ENCODE data around the gene TCERG1L.

TCERG1L gene

DNA sequence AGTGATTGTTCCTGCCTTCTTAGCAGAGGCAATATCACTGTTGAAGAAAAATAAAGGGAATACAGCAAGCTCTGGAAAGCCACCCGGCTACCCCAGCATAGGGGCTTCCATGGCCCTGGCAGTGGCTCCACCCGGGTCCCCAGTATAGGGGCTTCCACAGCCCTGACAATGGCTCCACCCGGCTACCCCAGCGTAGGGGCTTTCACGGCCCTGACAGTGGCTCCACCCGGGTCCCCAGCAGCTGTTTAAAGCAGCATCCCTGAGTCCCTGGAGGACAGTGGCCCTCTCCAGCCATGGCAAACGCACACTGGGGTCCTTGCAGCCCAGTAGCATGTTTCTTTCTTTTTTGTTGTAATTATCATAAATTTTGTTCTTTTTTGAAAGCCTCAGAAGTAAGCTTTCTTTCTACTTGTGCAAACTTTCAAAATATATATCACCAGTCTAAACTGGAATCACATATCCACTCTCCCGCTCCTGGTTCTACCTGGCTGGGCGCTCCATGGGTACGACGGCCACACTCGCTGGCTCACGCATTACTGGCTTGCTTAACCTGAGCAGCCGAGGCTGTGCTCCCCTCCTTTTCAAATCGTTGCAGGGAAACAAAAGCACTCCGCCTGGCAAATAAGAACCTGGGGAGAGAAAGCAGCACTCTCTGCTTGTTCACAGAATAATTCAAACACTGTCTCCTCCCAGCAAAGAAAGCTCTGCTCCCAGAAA is 62.1 kb downstream of the TCERG1L start:
- Histone ChIP-seq H3K27ac (no peak overlapping the region), H3K9me3 (ENCODE audit: severe bottlenecking) (no peaks in the 10 kb centered on the region), H3K27me3 (ENCODE audit: insufficient read depth, low read depth, severe bottlenecking) (no peaks in the 10 kb centered on the region), H3K4me3 (ENCODE audit: low read depth, low read length) (no peak overlapping the region), H3K36me3 (no peaks in the 10 kb centered on the region)
- no peak for DNase-seq
- TF ChIP-seq, protein P1, sequence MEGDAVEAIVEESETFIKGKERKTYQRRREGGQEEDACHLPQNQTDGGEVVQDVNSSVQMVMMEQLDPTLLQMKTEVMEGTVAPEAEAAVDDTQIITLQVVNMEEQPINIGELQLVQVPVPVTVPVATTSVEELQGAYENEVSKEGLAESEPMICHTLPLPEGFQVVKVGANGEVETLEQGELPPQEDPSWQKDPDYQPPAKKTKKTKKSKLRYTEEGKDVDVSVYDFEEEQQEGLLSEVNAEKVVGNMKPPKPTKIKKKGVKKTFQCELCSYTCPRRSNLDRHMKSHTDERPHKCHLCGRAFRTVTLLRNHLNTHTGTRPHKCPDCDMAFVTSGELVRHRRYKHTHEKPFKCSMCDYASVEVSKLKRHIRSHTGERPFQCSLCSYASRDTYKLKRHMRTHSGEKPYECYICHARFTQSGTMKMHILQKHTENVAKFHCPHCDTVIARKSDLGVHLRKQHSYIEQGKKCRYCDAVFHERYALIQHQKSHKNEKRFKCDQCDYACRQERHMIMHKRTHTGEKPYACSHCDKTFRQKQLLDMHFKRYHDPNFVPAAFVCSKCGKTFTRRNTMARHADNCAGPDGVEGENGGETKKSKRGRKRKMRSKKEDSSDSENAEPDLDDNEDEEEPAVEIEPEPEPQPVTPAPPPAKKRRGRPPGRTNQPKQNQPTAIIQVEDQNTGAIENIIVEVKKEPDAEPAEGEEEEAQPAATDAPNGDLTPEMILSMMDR (IDR thresholded peaks at IDR 0.05; ENCODE audit: low read depth, low read length): no peak

DNA sequence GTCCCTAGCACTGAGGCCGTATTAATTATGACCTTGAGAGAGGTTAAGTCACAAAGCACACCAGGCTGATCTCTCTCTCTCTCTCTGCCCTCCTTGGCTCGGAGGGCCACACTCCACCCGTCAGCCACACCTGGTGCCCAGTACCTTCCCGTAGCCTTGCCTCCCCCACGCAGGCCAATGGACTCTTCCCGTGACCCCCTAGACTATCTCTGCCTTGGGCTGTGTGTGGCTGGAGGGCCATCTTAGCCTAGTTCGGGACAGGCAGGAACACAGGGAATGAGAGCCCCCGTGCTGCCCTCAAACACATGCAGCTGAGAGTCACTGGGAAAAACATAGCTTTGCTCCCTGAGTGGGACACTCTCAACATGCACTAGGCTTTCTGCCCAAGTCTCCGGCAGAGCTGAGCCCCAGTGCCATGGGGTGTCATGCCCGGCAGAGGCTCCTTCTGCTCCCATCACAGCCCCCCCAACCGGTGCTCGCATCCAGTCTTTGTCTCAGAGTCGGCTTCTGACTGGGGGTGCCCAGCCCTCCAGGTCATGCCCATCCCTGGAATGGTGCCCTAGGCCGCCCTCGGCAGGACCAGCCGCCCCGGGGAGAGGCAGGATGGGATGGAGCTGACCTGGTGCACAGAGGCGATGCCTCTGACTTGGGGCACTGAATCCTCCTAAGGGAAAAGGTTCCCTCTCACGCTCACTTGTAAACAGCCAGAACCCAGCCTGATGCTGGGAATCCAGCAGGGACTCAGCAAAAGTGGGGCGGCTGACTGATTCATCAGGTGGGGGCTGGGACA is 63.0 kb downstream of the TCERG1L start:
- TF ChIP-seq, protein P1 (IDR thresholded peaks at IDR 0.05; ENCODE audit: low read depth, low read length): no peak
- no peak overlapping the region for H3K27ac ChIP-seq
- H3K36me3 ChIP-seq: no peaks in the 10 kb centered on the region
- H3K27me3 ChIP-seq (ENCODE audit: insufficient read depth, low read depth, severe bottlenecking): no peaks in the 10 kb centered on the region
- no peak for DNase-seq
- no peak overlapping the region for H3K4me3 ChIP-seq (ENCODE audit: low read depth, low read length)
- H3K9me3 ChIP-seq (ENCODE audit: severe bottlenecking): no peaks in the 10 kb centered on the region

DNA sequence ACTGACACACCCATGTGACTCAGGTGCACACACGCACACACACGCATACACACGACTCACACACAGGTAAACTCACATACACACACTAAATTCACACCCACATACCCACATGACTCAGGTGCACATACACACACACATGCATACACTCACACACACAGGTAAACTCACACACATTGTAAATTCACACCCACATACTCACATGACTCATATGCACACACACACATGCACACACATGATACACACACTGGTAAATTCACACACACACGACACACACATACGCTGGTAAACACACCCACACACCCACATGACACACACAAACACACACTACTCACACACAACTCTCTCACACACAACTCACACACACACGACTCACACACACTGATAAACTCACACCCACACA is 63.6 kb downstream of the TCERG1L start:
- DNase-seq: no peak
- no peaks in the 10 kb centered on the region for H3K36me3 ChIP-seq
- TF ChIP-seq, protein P1 (IDR thresholded peaks at IDR 0.05; ENCODE audit: low read depth, low read length): no peak
- no peak overlapping the region for H3K4me3 ChIP-seq (ENCODE audit: low read depth, low read length)
- H3K9me3 ChIP-seq (ENCODE audit: severe bottlenecking): no peaks in the 10 kb centered on the region
- no peaks in the 10 kb centered on the region for H3K27me3 ChIP-seq (ENCODE audit: insufficient read depth, low read depth, severe bottlenecking)
- no peak overlapping the region for H3K27ac ChIP-seq

DNA sequence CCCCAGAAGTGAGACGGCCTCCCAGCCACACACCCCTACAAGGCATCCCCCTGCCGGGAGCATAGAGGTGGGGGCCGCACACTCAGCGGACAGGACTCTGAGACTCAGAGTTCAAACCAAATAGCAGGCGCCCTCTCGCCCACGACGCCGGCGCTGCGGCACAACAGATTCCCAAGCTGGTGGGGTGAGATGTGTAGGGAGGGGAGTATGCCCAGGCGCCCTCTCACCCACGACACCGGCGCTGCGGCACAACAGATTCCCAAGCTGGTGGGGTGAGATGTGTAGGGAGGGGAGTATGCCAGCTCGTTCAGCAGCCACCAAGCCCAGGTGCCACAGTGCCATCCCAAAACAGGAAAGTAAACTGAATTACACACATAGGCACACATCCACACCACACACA is 64.7 kb downstream of the TCERG1L start:
- Histone ChIP-seq H3K9me3 (ENCODE audit: severe bottlenecking) (no peaks in the 10 kb centered on the region), H3K27ac (no peak overlapping the region), H3K27me3 (ENCODE audit: insufficient read depth, low read depth, severe bottlenecking) (no peaks in the 10 kb centered on the region), H3K4me3 (ENCODE audit: low read depth, low read length) (no peak overlapping the region), H3K36me3 (no peaks in the 10 kb centered on the region)
- no peak for DNase-seq
- TF ChIP-seq, protein P1 (IDR thresholded peaks at IDR 0.05; ENCODE audit: low read depth, low read length): no peak

DNA sequence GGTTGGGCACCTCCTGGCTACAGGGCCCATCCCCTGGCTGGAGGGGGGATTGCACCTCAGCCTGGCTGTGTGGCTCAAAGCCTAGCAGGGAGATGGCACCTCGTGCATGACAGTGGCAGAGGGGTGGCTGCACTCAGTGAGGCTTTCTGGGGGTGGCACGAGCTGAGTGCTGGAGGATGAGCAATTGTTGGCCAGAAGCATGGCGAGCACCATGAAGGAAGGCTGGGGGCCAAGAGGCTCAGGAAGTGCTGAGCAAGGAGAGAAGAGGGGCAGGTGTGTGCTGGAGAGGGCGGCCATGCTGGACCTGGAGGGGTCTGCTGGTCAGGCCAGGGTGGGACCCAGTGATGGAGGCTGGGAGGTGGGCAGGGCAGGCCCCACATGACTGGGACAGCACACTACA is 65.4 kb downstream of the TCERG1L start:
- Histone ChIP-seq H3K36me3 (no peaks in the 10 kb centered on the region), H3K4me3 (ENCODE audit: low read depth, low read length) (no peak overlapping the region), H3K27ac (no peak overlapping the region), H3K9me3 (ENCODE audit: severe bottlenecking) (no peaks in the 10 kb centered on the region), H3K27me3 (ENCODE audit: insufficient read depth, low read depth, severe bottlenecking) (no peaks in the 10 kb centered on the region)
- DNase-seq: no peak
- TF ChIP-seq, protein P1 (IDR thresholded peaks at IDR 0.05; ENCODE audit: low read depth, low read length): no peak

Measured in WERI-Rb-1 (cell line).